GM18498 (cell line): ENCODE data around the gene KCNH6.

ENCODE experiments used
- ATAC-seq: cut with Tn5 transposase; IDR thresholded peaks from one replicate; pipeline ENCODE4 v1.9.1; 2021; ENCODE audit warnings: mild to moderate bottlenecking, moderate library complexity; ENCODE audit not compliant: unreplicated experiment

Gene KCNH6

DNA sequence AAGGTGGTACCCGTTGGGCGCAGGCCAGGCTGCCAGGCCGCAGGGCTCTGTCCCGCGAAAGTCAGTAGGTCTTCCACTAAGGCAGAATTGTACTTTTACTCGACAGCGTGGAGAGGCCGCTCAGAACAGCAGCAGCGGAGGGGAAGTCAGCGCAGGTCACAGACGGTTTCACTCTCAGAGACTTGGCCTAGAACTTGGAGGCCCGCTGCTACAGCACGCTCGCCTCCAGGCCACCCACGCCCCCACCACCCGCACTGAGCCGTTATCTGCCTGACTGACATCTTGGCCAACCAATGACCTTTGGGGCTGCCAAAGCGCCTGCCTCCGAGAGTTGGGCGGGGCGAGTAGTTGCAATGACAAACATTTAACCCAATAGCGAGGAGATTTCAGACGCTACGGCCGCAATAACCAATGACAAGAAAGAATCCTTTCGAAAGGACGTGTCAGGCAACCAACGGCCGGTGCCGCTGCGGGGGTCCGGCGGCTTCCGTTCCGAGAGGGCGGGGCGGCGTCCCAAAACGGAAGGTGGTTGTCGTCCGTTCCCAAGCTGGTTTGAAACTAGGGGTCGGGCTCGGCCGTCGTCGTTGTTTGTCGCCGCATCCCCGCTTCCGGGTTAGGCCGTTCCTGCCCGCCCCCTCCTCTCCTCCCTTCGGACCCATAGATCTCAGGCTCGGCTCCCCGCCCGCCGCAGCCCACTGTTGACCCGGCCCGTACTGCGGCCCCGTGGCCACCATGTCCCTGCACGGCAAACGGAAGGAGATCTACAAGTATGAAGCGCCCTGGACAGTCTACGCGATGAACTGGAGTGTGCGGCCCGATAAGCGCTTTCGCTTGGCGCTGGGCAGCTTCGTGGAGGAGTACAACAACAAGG is 27.0 kb downstream of the KCNH6 start, which contains the start of gene DCAF7:
DCAF7 (plus strand) TSS at position 532 of the 871 bp plus-strand sequence; CDS start at position 733, 201 bp downstream.
- peak; percentile 94 for ATAC-seq

DNA sequence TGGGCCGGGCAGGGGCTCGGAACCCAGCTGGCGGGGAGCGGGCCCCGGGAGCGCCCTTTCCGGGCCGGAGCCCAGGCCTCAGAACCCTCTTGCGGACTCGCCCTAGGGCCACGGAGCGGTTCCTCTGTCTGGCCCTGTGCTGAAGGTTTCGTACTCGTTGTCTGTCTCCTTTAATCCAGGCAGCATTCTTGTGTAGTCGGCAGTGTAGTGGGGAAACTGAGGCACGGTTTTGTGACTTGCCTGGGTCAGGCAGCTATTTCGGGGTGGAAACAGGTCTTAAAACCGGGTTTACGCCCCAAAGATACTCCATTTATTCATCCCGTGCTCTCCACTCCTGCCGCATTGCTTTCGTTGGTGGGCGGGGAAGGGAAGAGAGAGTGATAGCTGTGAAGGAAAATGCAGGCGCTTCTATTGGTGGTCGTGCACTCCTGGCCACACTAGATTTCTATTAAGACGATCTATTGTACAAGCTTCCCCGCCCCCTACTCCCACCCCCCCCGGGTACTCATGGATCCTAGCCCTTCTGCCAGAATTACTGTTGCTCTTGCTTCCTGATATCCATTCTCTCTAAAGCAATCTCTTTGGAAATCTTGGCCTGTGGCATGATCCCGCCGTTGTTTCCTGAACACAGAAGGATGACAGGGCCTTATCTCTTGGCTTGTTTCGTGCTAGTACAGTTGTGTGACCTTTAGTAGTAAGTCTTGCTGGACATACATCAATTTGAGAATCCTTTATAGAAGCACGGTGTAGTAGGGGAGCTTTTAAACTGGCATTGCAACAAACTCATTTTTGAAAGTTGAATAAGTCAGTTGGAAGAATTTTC is 27.9 kb downstream of the KCNH6 start:
- no peak for ATAC-seq

DNA sequence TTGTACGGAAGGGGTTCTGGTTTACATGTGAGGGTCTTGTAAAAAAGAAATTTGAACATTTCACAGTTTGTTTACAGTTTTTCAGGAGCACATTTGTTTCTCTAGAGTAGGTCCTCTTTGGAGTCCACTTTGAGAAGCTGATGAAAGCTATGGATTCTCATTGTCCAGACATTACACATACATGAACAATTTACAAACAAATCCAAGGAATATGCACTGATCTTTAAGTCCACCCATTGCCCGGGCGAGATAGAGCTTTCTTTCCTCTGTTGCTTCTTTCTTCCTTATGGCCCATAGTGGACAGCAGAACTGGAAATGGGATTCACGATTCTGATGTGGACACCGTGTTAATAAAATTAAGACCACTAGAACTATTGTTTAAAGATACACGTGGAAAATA is 29.1 kb downstream of the KCNH6 start:
- ATAC-seq: no peak

DNA sequence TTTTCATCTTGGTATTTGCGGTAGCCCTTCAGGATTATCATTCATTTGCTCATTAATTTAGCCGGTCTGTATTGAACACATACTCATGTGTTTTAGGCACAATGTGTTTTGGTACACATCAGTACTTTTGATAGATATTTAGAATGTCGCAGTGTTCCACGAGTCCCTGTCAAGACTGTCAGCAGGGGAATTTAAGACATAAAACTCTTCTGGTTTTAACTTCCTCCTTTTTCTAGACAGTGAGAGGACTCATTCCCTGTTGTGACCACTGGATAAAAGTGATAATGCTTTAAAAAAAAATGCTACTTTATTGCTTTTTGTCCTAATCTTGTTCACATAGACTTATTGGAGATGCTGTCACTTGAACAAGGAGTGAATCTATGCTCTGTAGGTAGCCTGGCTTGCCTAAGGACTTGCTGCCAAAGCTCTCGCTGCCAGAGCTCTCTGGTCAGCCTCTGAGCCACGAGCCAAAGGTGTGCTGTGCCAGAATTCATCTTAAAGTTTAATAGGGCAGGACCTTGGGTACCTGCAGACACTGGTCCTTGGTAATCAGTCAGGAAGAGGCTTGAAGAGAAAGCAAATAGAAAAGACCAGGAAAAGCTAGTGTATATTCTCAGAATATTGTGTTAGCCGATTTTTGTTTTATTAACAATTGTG is 32.5 kb downstream of the KCNH6 start:
- no peak for ATAC-seq

DNA sequence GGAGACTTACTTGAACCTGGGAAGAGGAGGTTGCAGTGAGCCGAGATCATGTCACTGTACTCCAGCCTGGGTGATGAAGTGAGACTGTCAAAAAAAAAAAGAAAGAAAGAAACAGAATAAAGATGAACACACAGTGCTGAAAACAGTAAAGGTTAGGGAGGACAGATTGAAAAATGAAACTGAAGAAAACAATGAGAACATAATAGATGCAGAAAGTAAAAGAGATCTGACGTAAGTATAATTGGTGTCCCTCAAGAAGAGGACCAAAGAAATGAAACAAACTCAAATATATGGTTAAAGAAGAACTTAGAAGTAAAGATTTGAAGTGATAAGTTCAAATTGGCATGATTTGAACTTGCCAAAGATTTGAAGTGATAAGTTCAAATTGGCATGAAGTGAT is 34.3 kb downstream of the KCNH6 start:
- ATAC-seq: no peak

DNA sequence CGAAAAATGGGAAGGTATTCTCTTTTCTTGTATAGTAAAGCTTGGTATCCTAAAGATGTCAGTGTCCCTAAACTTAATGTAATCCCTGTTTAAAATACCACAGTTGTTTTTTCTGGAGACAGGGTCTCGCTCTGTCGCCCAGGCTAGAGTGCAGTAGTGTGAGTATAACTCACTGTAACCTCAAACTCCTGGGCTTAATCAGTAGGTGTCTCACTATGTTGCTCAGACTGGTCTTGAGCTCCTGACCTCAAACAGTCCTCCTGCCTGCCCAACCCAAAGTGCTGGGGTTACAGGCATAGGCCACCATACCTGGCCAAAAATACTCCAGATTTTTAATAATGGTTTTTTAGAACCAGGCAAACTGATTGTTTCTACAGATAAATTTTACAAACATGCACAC is 35.3 kb downstream of the KCNH6 start:
- no peak for ATAC-seq

DNA sequence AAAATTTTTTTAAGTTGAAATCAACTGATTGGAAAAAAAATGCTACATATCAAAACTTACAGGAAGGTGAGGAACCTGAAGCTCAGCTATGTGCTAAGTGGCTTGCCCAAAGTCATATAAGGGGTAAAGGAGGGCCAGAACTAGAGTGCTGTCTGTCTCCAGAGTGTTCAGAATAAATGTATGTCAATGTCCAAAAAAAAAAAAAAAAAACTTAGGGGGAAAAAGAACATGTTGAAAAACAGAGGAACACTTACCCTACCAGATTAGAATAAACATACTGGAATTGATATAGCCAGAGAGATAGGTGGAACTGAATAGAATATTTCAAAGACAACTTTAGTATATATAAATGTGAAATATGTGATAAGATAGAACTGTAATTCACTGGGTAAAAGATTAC is 38.7 kb downstream of the KCNH6 start:
- no peak for ATAC-seq

DNA sequence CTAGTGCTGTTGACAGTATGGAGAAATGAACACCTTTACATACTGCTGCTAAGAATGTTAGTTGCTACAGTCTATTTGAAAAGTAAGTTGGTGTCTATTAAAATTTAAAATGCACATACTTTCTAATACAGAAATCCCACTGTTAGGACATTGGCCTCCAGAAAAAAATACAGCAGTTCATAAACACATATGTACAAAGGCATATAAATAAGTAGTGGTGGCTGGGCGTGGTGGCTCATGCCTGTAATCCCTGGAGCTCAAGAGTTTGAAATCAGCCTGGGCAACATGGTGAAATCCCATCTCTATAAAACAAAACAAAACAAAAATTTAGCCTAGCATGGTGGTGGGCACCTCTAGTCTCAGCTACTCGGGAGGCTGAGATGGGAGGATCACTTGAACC is 40.2 kb downstream of the KCNH6 start:
- no peak for ATAC-seq

DNA sequence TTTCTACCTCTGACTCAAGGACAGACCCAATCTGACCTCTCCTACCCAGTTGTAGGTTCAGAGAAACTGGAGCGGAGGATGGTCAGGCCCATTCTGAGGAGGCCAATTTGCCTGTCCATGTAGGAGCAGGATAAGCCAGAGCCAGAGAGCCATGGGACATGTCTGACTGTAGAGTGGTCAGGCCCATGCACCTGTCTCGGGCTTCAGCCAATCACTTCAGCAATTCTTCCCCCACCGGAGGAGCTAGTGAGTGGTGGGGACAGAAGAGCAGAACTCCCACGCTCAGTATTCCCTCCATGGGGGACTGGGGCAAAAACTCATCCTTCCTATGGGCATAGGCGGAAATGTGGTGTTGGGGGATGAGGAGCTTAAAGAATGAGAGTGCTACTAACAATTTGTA is 41.4 kb downstream of the KCNH6 start:
- ATAC-seq: no peak

DNA sequence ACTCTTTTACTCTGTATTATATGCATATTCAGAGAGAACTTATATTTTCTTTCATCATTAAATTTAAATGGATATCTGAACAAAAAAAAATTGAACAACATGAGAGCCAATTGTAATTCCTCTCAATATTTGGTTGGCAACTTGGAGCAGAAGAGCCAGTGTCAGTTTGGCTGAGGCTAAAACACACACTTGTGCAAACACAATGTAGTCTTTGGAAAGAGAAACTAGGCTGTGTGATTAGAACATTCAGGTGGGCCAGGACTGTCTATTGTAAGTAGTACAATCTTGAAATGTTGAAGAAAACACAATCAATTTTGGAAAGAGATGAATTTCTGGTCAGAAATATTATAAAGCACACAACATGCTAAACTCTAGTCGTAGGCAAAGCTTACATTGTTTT is 44.1 kb downstream of the KCNH6 start:
- ATAC-seq: no peak

DNA sequence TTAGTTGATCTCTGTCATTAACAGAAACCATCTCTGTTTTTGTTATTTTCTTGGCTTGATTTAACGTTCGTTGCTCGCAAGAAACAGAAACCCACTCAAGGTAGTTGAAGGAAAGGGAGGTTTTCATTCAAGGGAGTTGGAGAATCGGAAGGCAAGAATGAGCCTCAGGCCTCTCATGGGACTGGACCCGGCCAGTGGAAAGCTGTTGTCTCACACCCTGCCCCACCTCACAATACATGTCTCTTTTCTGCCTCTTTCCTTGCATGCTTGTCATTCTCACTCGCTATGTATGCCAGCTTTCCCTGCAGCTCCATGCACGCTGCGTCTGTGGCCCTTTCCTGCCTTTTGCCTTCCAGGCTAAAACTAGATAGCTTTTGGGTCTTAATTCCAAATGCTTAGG is 45.4 kb downstream of the KCNH6 start:
- ATAC-seq: no peak

DNA sequence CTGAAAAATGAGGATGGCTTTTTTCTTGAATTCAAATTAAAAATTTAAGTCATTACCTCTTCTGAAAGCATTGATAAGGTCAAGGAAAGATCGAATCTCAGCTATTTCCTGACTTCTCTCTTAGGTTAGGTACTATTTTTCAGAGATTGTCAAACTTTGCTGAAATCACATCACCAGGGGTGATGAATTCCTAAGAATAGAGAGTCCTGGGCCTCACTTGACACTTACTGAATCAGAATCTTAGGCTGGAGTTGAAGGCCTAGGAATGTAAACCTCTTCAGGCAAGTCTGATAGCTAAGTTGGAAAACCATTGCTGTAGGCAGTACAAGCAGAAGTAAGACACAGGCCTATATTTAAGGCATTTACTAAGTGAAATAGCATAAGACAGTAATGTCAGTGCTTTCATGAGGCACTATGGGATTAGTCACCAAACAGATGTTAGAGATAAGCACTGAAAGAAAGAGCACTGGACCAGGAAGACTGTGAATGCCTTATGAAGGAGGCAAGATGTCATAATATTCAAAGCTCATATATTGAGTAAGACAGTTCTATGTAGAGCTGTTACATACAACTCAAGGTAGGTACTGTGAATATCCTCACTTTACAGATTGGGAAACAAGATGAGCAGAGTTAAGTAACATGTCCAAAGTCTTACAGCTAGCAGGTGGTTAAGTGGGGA is 48.6 kb downstream of the KCNH6 start:
- ATAC-seq: no peak

DNA sequence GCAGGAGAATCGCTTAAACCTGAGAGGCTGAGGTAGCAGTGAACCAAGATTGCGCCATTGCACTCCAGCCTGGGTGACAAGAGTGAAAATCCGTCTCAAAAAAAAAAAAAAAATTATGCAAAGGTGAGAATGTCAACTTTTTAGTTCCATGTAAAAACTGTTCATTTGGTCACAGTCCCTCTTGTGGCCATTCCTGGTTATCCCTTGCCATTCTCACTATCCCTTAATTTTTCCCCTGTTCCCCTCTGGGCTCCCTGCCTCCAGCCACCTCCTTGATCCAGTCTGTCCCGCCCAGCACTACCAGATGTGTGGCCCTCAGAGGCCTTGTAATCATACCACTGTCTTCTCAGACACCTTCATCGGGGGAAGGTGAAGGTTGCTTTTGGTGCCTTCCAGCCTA is 50.5 kb downstream of the KCNH6 start:
- ATAC-seq: no peak

DNA sequence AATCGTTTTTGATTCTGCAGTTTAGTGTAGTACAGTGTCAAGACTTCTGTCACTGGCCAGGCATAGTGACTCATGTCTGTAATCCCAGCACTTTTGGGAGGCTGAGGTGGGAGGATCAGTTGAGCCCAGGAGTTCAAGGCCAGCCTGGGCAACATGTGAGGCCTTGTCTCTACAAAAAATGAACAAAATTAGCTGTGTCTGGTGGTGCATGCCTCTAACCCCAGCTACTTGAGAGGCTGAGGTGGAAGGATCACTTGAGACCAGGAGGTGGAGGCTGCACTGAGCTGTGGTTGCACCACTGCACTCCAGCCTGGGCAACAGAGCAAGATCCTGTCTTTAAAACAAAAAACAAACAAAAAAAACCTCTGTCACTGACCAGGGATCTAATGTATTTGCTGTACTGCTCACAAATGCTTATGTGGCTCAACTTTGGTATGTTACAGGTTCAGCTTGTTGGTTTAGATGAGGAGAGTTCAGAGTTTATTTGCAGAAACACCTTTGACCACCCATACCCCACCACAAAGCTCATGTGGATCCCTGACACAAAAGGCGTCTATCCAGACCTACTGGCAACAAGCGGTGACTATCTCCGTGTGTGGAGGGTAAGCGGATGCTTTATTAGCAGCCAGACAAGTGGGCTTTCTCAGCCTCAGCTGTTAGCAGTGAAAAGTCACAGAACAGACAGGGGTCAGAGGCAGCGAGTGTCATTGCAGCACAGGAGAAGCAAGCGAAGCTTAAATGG is 55.0 kb downstream of the KCNH6 start:
- no peak for ATAC-seq

DNA sequence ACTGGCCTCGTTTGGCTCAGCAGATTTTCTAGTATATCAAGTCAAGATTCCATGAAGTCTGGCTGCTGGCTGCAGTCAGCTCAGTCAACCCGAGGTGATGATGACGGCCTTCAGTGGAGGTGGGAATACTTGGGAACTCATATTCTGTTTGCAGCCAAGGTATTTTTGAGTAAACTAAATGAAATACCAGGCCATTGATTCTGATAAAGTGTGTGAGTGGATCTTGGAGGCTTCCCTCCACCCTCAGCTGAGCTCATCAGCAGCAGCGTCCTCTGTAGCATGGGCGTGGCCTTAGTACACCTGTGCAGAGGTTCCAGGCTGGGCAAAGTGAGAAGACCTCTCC is 55.6 kb downstream of the KCNH6 start:
- ATAC-seq: no peak

DNA sequence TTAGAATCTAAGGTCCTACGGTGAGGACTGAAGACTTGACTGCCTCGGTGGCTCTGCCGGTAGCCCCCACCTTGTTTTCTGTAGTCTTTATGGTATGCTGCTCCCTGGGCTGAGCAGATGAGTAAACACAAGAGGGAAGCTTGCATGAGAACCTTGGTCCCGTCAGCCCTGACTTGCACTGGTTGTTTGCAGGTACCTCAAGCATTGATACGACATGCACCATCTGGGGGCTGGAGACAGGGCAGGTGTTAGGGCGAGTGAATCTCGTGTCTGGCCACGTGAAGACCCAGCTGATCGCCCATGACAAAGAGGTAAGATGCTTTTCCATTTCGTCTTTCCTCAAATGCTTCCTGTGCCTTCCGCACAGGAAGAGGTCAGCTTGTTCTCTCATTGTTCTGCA is 56.5 kb downstream of the KCNH6 start:
- ATAC-seq: no peak

DNA sequence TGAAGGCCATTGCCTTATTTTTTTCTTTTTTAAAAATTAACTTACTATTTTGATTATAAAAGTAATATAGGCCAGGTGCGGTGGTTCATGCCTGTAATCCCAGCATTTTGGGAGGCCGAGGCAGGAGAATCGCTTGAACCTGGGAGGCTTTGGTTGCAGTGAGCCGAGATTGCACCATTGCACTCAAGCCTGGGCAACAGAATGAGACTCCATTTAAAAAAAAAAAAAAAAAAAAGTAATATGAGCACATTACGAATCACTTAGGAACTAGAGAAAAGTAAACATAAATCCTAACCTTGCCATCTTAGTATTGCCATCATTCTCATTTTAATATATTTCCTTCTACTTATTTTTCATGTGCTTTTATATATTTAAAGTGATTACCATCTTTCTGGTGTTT is 64.6 kb downstream of the KCNH6 start:
- no peak for ATAC-seq

DNA sequence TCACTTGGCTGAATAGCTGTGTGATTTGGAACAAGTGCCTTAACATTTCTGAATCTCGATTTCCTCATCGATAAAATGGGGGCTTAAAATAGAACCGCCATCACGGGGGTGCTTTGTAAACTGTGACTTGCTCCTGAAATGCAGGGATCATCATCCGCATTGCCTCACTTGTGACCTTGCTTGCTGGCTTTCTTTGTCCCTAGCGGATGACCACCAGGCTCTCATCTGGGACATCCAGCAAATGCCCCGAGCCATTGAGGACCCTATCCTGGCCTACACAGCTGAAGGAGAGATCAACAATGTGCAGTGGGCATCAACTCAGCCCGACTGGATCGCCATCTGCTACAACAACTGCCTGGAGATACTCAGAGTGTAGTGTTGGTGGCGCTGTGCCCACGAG is 65.6 kb downstream of the KCNH6 start:
- ATAC-seq: no peak

DNA sequence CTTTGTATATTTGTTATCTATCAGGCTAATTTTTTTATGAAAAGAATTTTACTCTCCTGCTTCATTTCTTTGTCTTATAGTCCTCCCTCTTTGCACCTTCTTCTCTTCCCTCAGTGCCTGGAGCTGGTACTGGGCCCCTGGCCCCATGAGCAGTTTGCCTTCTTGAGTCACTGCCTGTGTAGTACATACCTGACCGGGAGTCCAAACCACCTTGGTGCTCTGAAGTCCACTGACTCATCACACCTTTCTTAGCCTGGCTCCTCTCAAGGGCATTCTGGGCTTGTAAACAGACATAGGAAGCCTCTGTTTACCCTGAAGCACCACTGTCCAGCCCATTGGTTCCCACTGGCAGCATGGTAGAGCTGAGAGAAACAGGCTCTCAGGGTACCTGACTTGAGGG is 66.5 kb downstream of the KCNH6 start:
- no peak for ATAC-seq

DNA sequence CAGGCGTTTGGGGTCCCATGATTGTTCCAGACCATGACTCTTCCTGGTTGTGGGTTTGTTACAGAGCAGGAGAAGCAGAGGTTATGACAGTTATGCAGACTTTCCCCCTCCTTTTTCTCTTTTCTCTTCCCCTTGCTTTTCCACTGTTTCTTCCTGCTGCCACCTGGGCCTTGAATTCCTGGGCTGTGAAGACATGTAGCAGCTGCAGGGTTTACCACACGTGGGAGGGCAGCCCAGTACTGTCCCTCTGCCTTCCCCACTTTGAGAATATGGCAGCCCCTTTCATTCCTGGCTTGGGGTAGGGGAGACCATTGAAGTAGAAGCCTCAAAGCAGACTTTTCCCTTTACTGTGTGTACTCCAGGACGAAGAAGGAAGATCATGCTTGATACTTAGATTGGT is 69.6 kb downstream of the KCNH6 start:
- ATAC-seq: no peak
